Measurements from ENCODE around the gene PTCD3.
A peak's percentile ranks its signal among the peaks of the same experiment; 100 is the strongest.

PTCD3 gene

DNA sequence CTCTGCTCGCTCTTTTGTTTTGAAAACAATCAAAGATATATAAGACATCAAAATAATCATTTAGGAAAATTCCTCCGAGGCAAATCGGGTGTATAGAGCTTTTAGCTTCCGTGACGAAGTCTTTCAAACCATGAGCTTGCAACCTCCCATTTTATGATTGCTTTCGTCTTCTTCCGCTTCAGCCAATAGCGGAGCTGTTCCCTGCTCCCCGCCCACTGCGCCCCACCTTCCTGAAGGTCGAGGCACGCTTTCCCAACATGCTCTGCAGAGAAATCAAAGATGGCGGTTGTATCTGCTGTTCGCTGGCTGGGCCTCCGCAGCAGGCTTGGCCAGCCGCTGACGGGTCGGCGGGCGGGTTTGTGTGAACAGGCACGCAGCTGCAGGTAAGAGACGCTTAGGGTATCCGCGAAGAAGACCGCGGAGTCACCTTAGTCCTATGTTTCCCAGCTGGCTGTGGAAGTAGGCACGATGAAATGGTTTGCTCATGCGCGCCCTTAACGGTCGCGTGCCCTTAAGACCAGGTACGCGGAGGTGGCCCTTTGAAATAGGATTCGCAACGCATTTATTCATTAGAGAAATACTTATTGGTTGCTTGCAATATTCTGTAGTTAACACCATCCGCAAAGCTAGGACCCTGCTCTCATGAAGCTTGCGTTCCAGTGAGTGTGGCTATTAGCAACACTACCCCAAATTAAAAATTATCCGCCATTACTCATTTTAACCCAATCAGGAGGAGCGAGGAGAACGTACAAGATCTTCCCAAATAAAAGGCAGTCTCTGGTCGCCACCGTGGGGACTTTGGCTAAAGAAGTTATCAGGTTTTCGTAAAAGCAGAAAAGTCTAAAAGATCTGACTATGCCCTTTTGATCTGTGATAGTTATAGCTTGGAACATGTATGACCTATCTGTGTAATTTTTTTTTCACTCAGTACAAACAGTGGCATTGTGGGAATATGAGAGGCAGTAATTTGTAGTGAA is at the start of gene PTCD3:
Gene PTCD3, plus strand, starts transcription at position 267 of the 977 bp plus-strand sequence. Its CDS starts 13 bp downstream, at position 280.
- H3K27ac Mint-ChIP-seq (ENCODE audit: low read depth), result peak within 1 kb of the TSS; percentile 95
- peak within 1 kb of the TSS; percentile 93 for H3K4me3 Mint-ChIP-seq

DNA sequence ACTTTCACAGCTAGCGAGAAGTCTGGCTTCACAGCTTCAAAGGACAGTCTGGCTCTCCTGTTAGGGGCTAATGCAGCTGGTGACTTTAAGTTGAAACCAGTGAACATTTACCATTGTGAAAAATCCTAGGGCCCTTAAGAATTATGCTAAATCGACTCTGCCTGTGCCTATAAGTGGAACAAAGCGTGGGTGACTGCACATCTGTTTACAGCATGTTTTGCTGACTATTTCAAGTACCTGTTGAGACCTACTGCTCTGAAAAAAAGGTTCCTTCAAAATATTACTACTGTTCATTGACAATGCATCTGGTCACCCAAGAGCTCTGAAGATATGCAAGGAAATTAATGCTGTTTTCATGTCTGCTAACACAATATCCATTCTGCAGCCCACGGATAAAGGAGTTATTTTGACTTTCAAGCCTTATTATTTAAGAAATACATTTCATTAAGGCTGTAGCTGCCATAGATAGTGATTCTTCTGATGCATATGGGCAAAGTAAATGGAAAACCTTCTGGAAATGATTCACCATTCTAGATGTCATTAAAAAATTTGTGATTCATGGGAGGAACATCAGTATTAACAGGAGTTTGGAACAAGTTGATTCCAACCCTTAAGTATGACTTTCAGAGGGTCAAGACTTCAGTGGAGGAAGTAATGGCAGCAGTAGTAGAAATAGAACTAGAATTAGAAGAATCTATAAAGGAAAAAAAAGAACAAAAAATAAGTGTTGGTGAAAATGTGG is 49.3 kb upstream of the PTCD3 start:
- H3K27me3 Mint-ChIP-seq, result no peaks in the 10 kb centered on the region
- peaks cover 16% of the 10 kb centered on the region for H3K36me3 Mint-ChIP-seq (ENCODE audit: insufficient read depth)
- H3K27ac Mint-ChIP-seq (ENCODE audit: low read depth), result peak overlapping the region; percentile 41
- H3K4me3 Mint-ChIP-seq, result no peak overlapping the region
- ATAC-seq (replicated peaks; ENCODE audit: extremely low read depth, poor library complexity, severe bottlenecking), result no peak
- no peaks in the 10 kb centered on the region for H3K4me1 Mint-ChIP-seq
- no peak for DNase-seq (ENCODE audit: low spot score in 2 of 2)
- H3K9me3 Mint-ChIP-seq, result no peaks in the 10 kb centered on the region

More for the DNA sequence above, at the start of gene PTCD3:
- ATAC-seq (replicated peaks; ENCODE audit: extremely low read depth, poor library complexity, severe bottlenecking), result peak; percentile 94
- DNase-seq (ENCODE audit: low spot score in 2 of 2), result peak; percentile 77 to 86
- peaks cover 48% of the 10 kb centered on the region for H3K36me3 Mint-ChIP-seq (ENCODE audit: insufficient read depth)
- H3K9me3 Mint-ChIP-seq, result no peaks in the 10 kb centered on the region
- H3K4me1 Mint-ChIP-seq, result peaks cover 69% of the 10 kb centered on the region
- H3K27me3 Mint-ChIP-seq, result no peaks in the 10 kb centered on the region

DNA sequence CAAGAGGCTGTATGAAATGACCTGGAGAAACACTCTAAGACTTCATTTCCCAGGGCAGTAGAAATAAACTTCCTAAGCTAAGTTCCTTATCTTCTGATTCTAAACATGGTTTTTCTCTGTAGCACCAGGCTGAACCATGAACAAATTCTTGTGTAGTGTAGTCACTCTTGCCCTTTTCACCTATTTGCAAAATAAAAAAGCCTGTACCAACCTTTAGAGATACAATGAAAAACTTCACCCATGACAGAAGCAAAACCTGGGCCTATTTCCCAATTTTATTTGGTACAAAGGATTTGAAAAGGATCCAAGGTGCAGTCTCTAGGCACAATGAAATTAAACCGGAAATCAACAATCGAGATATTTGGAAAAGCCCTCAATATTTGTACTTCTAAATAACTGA is 44.0 kb upstream of the PTCD3 start:
- Mint-ChIP-seq H3K9me3 (no peaks in the 10 kb centered on the region), H3K27ac (ENCODE audit: low read depth) (peak overlapping the region; percentile 76), H3K4me3 (no peak overlapping the region), H3K27me3 (no peaks in the 10 kb centered on the region), H3K36me3 (ENCODE audit: insufficient read depth) (peaks cover 20% of the 10 kb centered on the region), H3K4me1 (no peaks in the 10 kb centered on the region)
- DNase-seq (ENCODE audit: low spot score in 2 of 2) (no peak), ATAC-seq (replicated peaks; ENCODE audit: extremely low read depth, poor library complexity, severe bottlenecking) (no peak)

DNA sequence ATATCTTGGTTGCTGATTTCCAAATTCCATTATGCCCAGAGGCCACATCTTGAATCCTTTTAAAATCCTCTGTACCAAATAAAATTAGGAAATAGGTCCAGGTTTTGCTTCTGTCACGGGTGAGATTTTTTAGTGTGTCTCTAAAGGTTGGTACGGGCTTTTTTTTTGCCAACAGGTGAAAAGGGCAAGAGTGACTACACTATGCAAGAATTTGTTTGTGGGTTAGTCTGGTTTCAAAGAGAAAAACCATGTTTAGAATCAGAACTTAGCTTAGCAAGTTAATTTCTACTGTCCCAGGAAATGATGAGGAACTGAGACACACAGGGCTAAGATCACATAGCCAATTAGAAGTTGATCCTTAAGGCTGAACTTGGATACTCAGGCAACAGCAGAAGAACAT is 42.0 kb upstream of the PTCD3 start:
- Mint-ChIP-seq H3K27me3 (no peaks in the 10 kb centered on the region), H3K4me1 (peaks cover 8% of the 10 kb centered on the region), H3K9me3 (no peaks in the 10 kb centered on the region), H3K4me3 (no peak overlapping the region), H3K27ac (ENCODE audit: low read depth) (no peak overlapping the region), H3K36me3 (ENCODE audit: insufficient read depth) (peaks cover 22% of the 10 kb centered on the region)
- DNase-seq (ENCODE audit: low spot score in 2 of 2) (no peak), ATAC-seq (replicated peaks; ENCODE audit: extremely low read depth, poor library complexity, severe bottlenecking) (no peak)

DNA sequence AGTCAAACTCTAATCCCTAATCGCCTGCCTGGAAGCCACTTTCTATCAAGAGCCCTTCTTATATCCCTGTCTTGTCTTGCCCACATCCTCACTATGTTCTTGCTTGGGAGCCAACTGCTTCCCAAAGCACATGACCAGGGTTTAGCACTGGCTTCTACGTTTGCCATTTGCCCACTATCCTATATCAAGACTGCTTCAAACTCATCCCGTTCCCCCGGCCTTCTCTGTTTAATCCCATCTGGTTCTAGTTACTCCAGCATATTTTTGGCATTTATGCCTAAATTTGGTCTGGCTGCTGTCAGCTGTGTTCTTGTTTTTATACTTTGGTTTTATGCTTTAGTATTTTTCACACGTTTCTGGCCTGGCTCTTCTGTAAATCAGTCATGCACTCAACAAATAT is 40.5 kb upstream of the PTCD3 start:
- no peak for ATAC-seq (replicated peaks; ENCODE audit: extremely low read depth, poor library complexity, severe bottlenecking)
- peaks cover 23% of the 10 kb centered on the region for H3K36me3 Mint-ChIP-seq (ENCODE audit: insufficient read depth)
- no peak overlapping the region for H3K4me3 Mint-ChIP-seq
- DNase-seq (ENCODE audit: low spot score in 2 of 2), result no peak
- peaks cover 8% of the 10 kb centered on the region for H3K4me1 Mint-ChIP-seq
- no peaks in the 10 kb centered on the region for H3K9me3 Mint-ChIP-seq
- no peak overlapping the region for H3K27ac Mint-ChIP-seq (ENCODE audit: low read depth)
- H3K27me3 Mint-ChIP-seq, result no peaks in the 10 kb centered on the region

DNA sequence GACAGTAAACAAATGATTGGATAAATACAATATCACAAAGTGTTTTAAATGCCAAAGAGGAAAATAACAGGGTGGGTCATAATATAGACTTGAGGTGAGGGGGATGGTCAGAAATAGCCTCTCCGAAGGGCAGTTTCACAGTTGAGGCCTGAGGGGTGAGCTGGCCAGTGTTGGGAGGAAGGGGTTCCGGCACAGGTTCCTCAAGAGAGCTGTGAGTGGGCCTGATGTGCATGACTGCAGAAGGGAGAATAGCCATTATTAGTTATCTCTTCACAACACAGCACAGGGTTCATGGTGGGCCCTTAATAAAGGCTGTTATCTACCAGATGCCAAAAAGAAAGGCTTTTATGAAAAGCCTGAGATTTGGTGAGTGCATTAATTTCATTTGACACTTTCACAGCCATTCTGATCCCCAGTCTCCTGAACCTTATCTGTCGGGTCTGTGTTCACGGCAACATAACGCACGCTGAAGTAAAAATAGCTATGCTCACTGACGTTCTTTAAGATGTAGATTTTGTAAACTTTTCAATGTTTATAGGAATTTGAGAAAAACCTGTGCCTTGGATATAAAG is 39.9 kb upstream of the PTCD3 start:
- peaks cover 23% of the 10 kb centered on the region for H3K36me3 Mint-ChIP-seq (ENCODE audit: insufficient read depth)
- no peaks in the 10 kb centered on the region for H3K9me3 Mint-ChIP-seq
- H3K4me1 Mint-ChIP-seq, result peaks cover 8% of the 10 kb centered on the region
- H3K27me3 Mint-ChIP-seq, result no peaks in the 10 kb centered on the region
- H3K27ac Mint-ChIP-seq (ENCODE audit: low read depth), result no peak overlapping the region
- ATAC-seq (replicated peaks; ENCODE audit: extremely low read depth, poor library complexity, severe bottlenecking), result no peak
- no peak overlapping the region for H3K4me3 Mint-ChIP-seq
- DNase-seq (ENCODE audit: low spot score in 2 of 2), result no peak

DNA sequence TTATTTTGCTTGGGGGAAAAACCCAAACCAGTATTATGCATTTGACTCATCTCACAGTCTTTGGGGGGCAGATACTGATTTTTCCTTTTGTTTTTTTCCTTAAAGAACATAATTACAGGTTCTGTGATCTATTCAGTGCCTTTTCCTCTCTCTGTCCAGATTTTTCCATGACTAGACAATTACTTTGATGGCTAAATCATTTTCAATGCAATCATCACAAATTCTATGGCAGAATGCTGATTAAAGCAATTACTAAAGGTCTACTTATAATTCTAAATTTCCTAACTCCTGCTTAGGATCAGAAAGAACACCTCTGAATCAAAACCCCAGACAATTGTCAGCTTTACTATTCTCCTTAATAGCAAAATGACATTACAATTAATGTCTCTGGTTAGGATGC is 39.1 kb upstream of the PTCD3 start:
- no peaks in the 10 kb centered on the region for H3K27me3 Mint-ChIP-seq
- H3K27ac Mint-ChIP-seq (ENCODE audit: low read depth), result no peak overlapping the region
- ATAC-seq (replicated peaks; ENCODE audit: extremely low read depth, poor library complexity, severe bottlenecking), result no peak
- no peaks in the 10 kb centered on the region for H3K9me3 Mint-ChIP-seq
- no peak for DNase-seq (ENCODE audit: low spot score in 2 of 2)
- H3K4me3 Mint-ChIP-seq, result no peak overlapping the region
- peaks cover 8% of the 10 kb centered on the region for H3K4me1 Mint-ChIP-seq
- peaks cover 25% of the 10 kb centered on the region for H3K36me3 Mint-ChIP-seq (ENCODE audit: insufficient read depth)

DNA sequence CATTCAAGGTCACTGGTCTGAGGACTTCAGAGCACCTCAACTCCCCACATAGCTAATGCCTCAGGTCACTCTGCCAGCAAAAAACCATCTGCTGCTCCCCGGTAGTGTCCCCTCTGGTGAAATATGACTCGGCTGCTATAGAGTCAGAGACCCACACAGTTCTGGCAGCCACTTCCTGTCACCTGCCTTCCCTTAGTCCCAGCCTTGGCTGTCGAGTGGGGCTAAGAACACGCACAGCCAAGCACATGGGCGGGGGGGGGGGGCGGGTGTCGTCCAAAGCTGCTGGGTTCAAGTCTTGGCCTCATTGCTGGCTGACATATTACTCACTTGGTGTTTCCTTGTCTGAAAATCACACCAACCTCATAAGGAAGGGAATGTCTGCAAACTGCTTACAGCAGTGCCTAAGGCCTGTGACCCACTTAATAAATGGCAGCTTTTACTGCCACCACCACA is 37.9 kb upstream of the PTCD3 start:
- DNase-seq (ENCODE audit: low spot score in 2 of 2) (peak in 1 of 2 donors; percentile 22), ATAC-seq (replicated peaks; ENCODE audit: extremely low read depth, poor library complexity, severe bottlenecking) (peak; percentile 98)
- Mint-ChIP-seq H3K36me3 (ENCODE audit: insufficient read depth) (peaks cover 25% of the 10 kb centered on the region), H3K27ac (ENCODE audit: low read depth) (peak overlapping the region; percentile 74), H3K27me3 (no peaks in the 10 kb centered on the region), H3K4me3 (no peak overlapping the region), H3K4me1 (peaks cover 8% of the 10 kb centered on the region), H3K9me3 (no peaks in the 10 kb centered on the region)

DNA sequence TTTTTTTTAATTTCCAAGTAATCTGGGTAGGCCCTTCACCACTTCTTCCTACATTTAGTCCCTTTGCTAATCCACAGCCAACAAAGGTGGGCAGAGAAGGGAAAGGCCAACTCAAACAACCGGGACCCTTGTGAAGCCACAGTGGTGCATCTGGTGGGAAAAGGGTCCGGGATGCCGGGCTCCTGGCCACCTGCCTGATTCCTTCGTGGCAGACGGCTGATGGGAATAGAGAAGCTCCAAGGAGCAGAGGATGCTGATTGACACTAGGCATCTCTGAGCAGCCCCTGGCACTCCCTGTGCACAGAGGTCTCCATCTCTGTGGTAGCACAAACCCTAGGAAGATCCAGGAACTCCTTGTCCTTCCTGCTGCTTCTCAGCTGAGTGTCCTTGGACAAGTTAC is 37.4 kb upstream of the PTCD3 start:
- H3K36me3 Mint-ChIP-seq (ENCODE audit: insufficient read depth), result peaks cover 24% of the 10 kb centered on the region
- no peaks in the 10 kb centered on the region for H3K27me3 Mint-ChIP-seq
- no peaks in the 10 kb centered on the region for H3K9me3 Mint-ChIP-seq
- peaks cover 8% of the 10 kb centered on the region for H3K4me1 Mint-ChIP-seq
- ATAC-seq (replicated peaks; ENCODE audit: extremely low read depth, poor library complexity, severe bottlenecking), result no peak
- DNase-seq (ENCODE audit: low spot score in 2 of 2), result no peak
- H3K4me3 Mint-ChIP-seq, result no peak overlapping the region
- no peak overlapping the region for H3K27ac Mint-ChIP-seq (ENCODE audit: low read depth)

DNA sequence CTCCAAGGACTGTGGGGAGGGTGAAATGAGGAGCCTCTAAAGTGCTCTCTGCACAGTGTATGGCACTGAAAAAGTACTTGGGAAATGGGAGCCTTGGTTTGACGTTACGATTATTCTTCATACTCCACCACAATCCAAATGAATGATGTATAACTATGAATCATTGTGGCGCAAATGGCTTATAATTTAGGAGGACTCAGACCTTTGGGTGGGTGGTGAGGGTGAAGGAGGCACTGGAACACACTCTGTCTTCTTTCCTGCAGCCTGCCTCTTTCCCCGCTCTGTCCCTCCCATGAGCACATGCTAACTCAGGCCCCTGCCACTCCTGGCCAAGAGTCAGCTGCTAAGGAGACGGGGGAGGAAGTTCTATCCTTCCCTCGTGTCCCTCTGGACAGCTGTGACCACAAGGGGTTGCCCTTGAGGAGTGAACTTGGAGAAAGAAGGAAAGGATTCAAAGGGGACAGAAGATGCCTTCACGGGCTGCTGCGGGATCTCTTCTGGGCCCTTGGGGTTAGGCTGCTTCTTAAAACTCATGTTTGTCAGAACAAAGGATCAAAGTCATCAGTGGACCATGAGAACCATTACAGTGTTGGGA is 36.8 kb upstream of the PTCD3 start:
- Mint-ChIP-seq H3K9me3 (no peaks in the 10 kb centered on the region), H3K4me1 (peaks cover 8% of the 10 kb centered on the region), H3K36me3 (ENCODE audit: insufficient read depth) (peaks cover 23% of the 10 kb centered on the region), H3K4me3 (no peak overlapping the region), H3K27me3 (no peaks in the 10 kb centered on the region), H3K27ac (ENCODE audit: low read depth) (no peak overlapping the region)
- ATAC-seq (replicated peaks; ENCODE audit: extremely low read depth, poor library complexity, severe bottlenecking), result no peak
- DNase-seq (ENCODE audit: low spot score in 2 of 2), result no peak

DNA sequence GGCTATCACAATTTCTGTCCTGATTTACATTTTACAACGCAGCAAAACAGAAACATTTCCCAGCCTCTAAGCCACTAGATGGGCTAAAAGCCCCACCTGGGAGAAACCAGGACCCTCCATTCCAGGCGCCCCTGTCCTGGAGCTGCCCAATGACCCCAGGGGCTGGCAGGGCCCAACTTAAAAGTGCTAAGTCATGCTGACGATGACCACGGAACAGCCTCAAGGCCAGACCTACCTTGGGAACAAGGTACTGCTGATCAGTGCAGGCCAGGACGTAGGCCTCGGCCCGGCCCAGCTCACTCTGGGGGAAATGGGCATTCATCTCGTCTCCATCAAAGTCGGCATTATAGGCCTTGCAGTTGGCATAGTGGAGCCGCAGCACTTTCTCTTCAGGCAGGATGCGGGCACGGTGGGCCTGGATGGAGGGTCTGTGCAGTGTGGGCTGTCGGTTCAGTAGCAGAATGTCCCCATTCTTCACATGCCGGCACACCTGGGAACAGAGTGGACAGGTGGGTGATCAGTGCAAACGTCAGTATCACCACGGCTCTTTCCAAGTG is 36.2 kb upstream of the PTCD3 start:
- Mint-ChIP-seq H3K4me3 (no peak overlapping the region), H3K9me3 (no peaks in the 10 kb centered on the region), H3K27me3 (no peaks in the 10 kb centered on the region), H3K27ac (ENCODE audit: low read depth) (no peak overlapping the region), H3K4me1 (peaks cover 8% of the 10 kb centered on the region), H3K36me3 (ENCODE audit: insufficient read depth) (peaks cover 23% of the 10 kb centered on the region)
- DNase-seq (ENCODE audit: low spot score in 2 of 2) (no peak), ATAC-seq (replicated peaks; ENCODE audit: extremely low read depth, poor library complexity, severe bottlenecking) (no peak)

DNA sequence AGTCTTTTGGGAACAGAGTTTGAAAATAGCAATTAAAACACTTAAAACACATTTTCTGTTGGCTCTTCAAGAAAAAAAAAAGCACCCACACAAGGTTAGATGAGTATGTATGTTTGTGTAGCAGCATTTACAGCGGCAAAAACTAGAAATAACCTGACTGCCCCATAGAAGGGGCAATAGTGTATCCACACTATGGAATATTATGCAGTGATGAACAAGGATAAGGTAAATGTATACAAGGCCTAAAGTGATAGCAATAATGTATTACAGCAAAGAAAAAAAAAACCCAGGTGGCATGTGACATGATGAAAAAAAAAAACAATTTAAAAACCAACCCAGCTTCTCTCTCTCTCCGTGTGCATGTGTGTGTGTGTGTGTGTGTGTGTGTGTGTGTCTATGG is 35.2 kb upstream of the PTCD3 start:
- H3K4me1 Mint-ChIP-seq, result peaks cover 8% of the 10 kb centered on the region
- no peak for ATAC-seq (replicated peaks; ENCODE audit: extremely low read depth, poor library complexity, severe bottlenecking)
- no peak overlapping the region for H3K27ac Mint-ChIP-seq (ENCODE audit: low read depth)
- H3K36me3 Mint-ChIP-seq (ENCODE audit: insufficient read depth), result peaks cover 19% of the 10 kb centered on the region
- no peaks in the 10 kb centered on the region for H3K27me3 Mint-ChIP-seq
- DNase-seq (ENCODE audit: low spot score in 2 of 2), result no peak
- H3K4me3 Mint-ChIP-seq, result no peak overlapping the region
- H3K9me3 Mint-ChIP-seq, result no peaks in the 10 kb centered on the region

Data from central memory CD8-positive, alpha-beta T cell (primary cell).